HepG2 (cell line): ENCODE data around the gene FETUB. TPM values are rescaled to one million over a fixed set of nuclear protein-coding genes. Genes with fewer than 3 reads are reported as not detected.

ENCODE experiments used
- ARNT2 ChIP-seq: sonication (generic); formaldehyde crosslinking; IDR thresholded peaks from 2 replicates; pipeline ENCODE4 v1.8.0; 2022; ENCODE audit warnings: mild to moderate bottlenecking, low read depth, missing genetic modification reagents, moderate library complexity
- BRCA1 ChIP-seq: sonication (generic); formaldehyde crosslinking; IDR thresholded peaks from 2 replicates; pipeline ENCODE4 v1.4.0; 2020; ENCODE audit warnings: missing genetic modification reagents
- CENPBD1 ChIP-seq: sonication (generic); formaldehyde crosslinking; IDR thresholded peaks from 2 replicates; pipeline ENCODE4 v1.8.0; 2022; ENCODE audit warnings: missing genetic modification reagents, low read depth, mild to moderate bottlenecking, borderline replicate concordance
- DMAP1 ChIP-seq: IDR thresholded peaks from 2 replicates; pipeline ENCODE4 v1.6.1; 2016
- KDM5B ChIP-seq: sonication (generic); formaldehyde crosslinking; IDR thresholded peaks from 2 replicates; pipeline ENCODE4 v1.4.0; 2020; ENCODE audit warnings: missing genetic modification reagents, mild to moderate bottlenecking, borderline replicate concordance
- ONECUT2 ChIP-seq: sonication (generic); formaldehyde crosslinking; IDR thresholded peaks from 2 replicates; pipeline ENCODE4 v1.4.0; 2020; ENCODE audit warnings: missing genetic modification reagents
- PHF20 ChIP-seq: sonication (generic); formaldehyde crosslinking; IDR thresholded peaks from 2 replicates; pipeline ENCODE4 v1.5.0; 2020; ENCODE audit warnings: mild to moderate bottlenecking, missing genetic modification reagents
- SRSF9 ChIP-seq: fragments of 200-400 bp; formaldehyde crosslinking; IDR thresholded peaks from 2 replicates; pipeline ENCODE4 v1.6.1; 2018; ENCODE audit warnings: borderline replicate concordance, mild to moderate bottlenecking, low read depth, low read length; ENCODE audit not compliant: insufficient read depth, poor library complexity, severe bottlenecking
- SUZ12 ChIP-seq: fragments of 150-350 bp; IDR thresholded peaks from 2 replicates; pipeline ENCODE4 v1.6.1; 2014; ENCODE audit warnings: low read depth, low read length
- SYNCRIP ChIP-seq: fragments of 200-400 bp; formaldehyde crosslinking; IDR thresholded peaks from 2 replicates; pipeline ENCODE4 v1.6.1; 2018; ENCODE audit warnings: mild to moderate bottlenecking, low read depth, low read length; ENCODE audit not compliant: insufficient read depth
- TCF7 ChIP-seq: sonication (generic); IDR thresholded peaks from 2 replicates; pipeline ENCODE4 v1.6.1; 2016; ENCODE audit warnings: antibody characterized with exemption, low read depth
- TIGD3 ChIP-seq: sonication (generic); formaldehyde crosslinking; IDR thresholded peaks from 2 replicates; pipeline ENCODE4 v1.5.1; 2020; ENCODE audit warnings: mild to moderate bottlenecking, missing genetic modification reagents, borderline replicate concordance
- ZBTB2 ChIP-seq: sonication (generic); formaldehyde crosslinking; IDR thresholded peaks from 2 replicates; pipeline ENCODE4 v1.8.0; 2022; ENCODE audit warnings: low read depth, missing genetic modification reagents
- ZNF331 ChIP-seq: sonication (generic); formaldehyde crosslinking; IDR thresholded peaks from 2 replicates; pipeline ENCODE4 v1.4.0; 2020; ENCODE audit warnings: missing genetic modification reagents
- ZNF543 ChIP-seq: sonication (generic); formaldehyde crosslinking; IDR thresholded peaks from 2 replicates; pipeline ENCODE4 v1.4.0; 2020; ENCODE audit warnings: mild to moderate bottlenecking, missing genetic modification reagents
- ZNF704 ChIP-seq: sonication (generic); formaldehyde crosslinking; IDR thresholded peaks from 2 replicates; pipeline ENCODE4 v1.8.1; 2023; ENCODE audit warnings: mild to moderate bottlenecking, inconsistent platforms, moderate library complexity, missing genetic modification reagents, borderline replicate concordance
- ZNF747 ChIP-seq: sonication (generic); formaldehyde crosslinking; IDR thresholded peaks from 2 replicates; pipeline ENCODE4 v1.8.1; 2023; ENCODE audit warnings: missing genetic modification reagents, mild to moderate bottlenecking, borderline replicate concordance
- ZNF788 ChIP-seq: sonication (generic); formaldehyde crosslinking; IDR thresholded peaks from 2 replicates; pipeline ENCODE4 v1.5.0; 2020; ENCODE audit warnings: mild to moderate bottlenecking, missing genetic modification reagents, borderline replicate concordance
- ZSCAN5A ChIP-seq: sonication (generic); formaldehyde crosslinking; IDR thresholded peaks from 2 replicates; pipeline ENCODE4 v1.8.0; 2022; ENCODE audit warnings: mild to moderate bottlenecking, missing genetic modification reagents, borderline replicate concordance
- polyA plus RNA-seq, 8 experiments: library from polyadenylated mRNA; depleted of rRNA in 3 of 8; stranded (reverse) in 7 of 8; unstranded in 1 of 8; fragments of >200 nt; fragmentation: Illumina TruSeq in 4 of 8; extraction: Trizol in 4 of 8; gene quantifications; 2 replicates each; pipeline versions ENCODE4 v1.2.1 to v1.2.3, GENCODE V29; 2011 to 2016; ENCODE audit warnings: low read depth in 4 of 8, missing spikeins in 1 of 8, mixed read lengths in 1 of 8; ENCODE audit not compliant: insufficient read depth in 1 of 8
- total RNA-seq, 5 experiments: library from RNA; depleted of rRNA; stranded (reverse); fragments of >200 nt; fragmentation: Illumina TruSeq; extraction: Trizol; gene quantifications; 2 replicates each; pipeline ENCODE4 v1.2.3, GENCODE V29; 2016; ENCODE audit warnings: low read depth in 1 of 5
- TF ChIP-seq, protein P1 (sequence below): sonication (generic); formaldehyde crosslinking; IDR thresholded peaks from 2 replicates; pipeline ENCODE4 v1.5.0; 2020; ENCODE audit warnings: missing genetic modification reagents
- TF ChIP-seq, protein P2 (sequence below): sonication (generic); formaldehyde crosslinking; IDR thresholded peaks from 2 replicates; pipeline ENCODE4 v1.4.0; 2020; ENCODE audit warnings: missing genetic modification reagents

Gene FETUB
- total and polyA plus RNA-seq, 2 of the 13 experiments (the other 11 are each of a cell fraction or from before 2014, with no cell fraction given) = 2.1 to 4.4 TPM

- TF ChIP-seq ZNF331 (CRISPR knock-in tag) (no peak), ZNF788 (no peak), BRCA1 (CRISPR knock-in tag) (no peak), ONECUT2 (CRISPR knock-in tag) (no peak), TCF7 (no peak), TIGD3 (no peak), ARNT2 (CRISPR knock-in tag) (no peak), KDM5B (CRISPR knock-in tag) (no peak), SRSF9 (no peak), SYNCRIP (no peak), SUZ12 (no peak), ZNF704 (CRISPR knock-in tag) (no peak), CENPBD1 (CRISPR knock-in tag) (no peak), DMAP1 (no peak; the same call in 1 of the 2 replicates), PHF20 (CRISPR knock-in tag) (no peak), ZNF747 (CRISPR knock-in tag) (no peak), ZBTB2 (CRISPR knock-in tag) (no peak), ZSCAN5A (CRISPR knock-in tag) (no peak), ZNF543 (CRISPR knock-in tag) (no peak)
- TF ChIP-seq, protein P1, sequence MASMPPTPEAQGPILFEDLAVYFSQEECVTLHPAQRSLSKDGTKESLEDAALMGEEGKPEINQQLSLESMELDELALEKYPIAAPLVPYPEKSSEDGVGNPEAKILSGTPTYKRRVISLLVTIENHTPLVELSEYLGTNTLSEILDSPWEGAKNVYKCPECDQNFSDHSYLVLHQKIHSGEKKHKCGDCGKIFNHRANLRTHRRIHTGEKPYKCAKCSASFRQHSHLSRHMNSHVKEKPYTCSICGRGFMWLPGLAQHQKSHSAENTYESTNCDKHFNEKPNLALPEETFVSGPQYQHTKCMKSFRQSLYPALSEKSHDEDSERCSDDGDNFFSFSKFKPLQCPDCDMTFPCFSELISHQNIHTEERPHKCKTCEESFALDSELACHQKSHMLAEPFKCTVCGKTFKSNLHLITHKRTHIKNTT (CRISPR knock-in tag) = no peak
- TF ChIP-seq, protein P2, sequence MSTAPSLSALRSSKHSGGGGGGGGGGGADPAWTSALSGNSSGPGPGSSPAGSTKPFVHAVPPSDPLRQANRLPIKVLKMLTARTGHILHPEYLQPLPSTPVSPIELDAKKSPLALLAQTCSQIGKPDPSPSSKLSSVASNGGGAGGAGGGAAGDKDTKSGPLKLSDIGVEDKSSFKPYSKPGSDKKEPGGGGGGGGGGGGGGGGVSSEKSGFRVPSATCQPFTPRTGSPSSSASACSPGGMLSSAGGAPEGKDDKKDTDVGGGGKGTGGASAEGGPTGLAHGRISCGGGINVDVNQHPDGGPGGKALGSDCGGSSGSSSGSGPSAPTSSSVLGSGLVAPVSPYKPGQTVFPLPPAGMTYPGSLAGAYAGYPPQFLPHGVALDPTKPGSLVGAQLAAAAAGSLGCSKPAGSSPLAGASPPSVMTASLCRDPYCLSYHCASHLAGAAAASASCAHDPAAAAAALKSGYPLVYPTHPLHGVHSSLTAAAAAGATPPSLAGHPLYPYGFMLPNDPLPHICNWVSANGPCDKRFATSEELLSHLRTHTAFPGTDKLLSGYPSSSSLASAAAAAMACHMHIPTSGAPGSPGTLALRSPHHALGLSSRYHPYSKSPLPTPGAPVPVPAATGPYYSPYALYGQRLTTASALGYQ = no peak
These were observed 45.5 kb upstream of the FETUB start (continued) for GRCh38 chr3:186594591-186595113.
